T-helper 1 cell treated with Interleukin-12 subunit alpha and Interleukin-12 subunit beta and Interleukin-4 antibody, amounts not matched to agents 30 μg/mL and 1 μg/mL, for 36 hours (primary cell): ENCODE results near the gene COG3.

Experiments used
- H3K27ac Mint-ChIP-seq: one replicate; pipeline ENCODE4 v1.8.0; 2021; ENCODE audit warnings: mild to moderate bottlenecking, mixed read lengths
- H3K27me3 Mint-ChIP-seq: one replicate; pipeline ENCODE4 v1.8.0; 2021; ENCODE audit warnings: low read depth, mixed read lengths
- H3K36me3 Mint-ChIP-seq: one replicate; pipeline ENCODE4 v1.8.0; 2021; ENCODE audit warnings: low read depth, mixed read lengths
- H3K4me1 Mint-ChIP-seq: one replicate; pipeline ENCODE4 v1.8.0; 2021; ENCODE audit warnings: low read depth, mixed read lengths
- H3K4me3 Mint-ChIP-seq: one replicate; pipeline ENCODE4 v1.8.0; 2021; ENCODE audit warnings: mild to moderate bottlenecking, moderate library complexity, mixed read lengths
- H3K9me3 Mint-ChIP-seq: one replicate; pipeline ENCODE4 v1.8.0; 2021; ENCODE audit warnings: mixed read lengths

Gene COG3

GRCh38 chr13:45472171-45472705 lies 7.5 kb downstream of the COG3 start:
- Mint-ChIP-seq H3K9me3 (no peaks in the 10 kb centered on the region), H3K36me3 (peaks cover 17% of the 10 kb centered on the region), H3K27me3 (no peaks in the 10 kb centered on the region), H3K27ac (no peak overlapping the region), H3K4me3 (no peak overlapping the region), H3K4me1 (peaks cover 33% of the 10 kb centered on the region)

DNA sequence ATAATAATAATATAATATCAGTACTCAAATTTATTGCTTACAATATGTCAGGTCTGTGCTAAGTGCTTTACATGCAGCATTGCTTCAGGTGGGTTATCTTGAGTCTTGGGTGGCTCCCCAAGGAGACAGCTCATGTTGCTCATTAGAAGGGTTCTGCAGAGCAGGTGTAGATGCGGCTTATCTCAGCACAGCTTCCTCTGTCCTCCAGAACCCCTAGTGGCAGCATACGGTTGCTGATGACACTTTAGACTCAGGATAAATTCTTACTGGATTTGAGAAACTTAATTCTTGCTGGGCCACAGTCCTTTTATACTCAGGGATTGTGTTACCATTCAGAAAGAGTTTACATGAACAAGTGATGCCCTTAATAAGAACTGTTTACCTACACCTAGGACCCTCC lies 8.9 kb downstream of the COG3 start:
- H3K4me1 Mint-ChIP-seq: peaks cover 25% of the 10 kb centered on the region
- H3K27me3 Mint-ChIP-seq: no peaks in the 10 kb centered on the region
- H3K9me3 Mint-ChIP-seq: no peaks in the 10 kb centered on the region
- peaks cover 20% of the 10 kb centered on the region for H3K36me3 Mint-ChIP-seq
- no peak overlapping the region for H3K27ac Mint-ChIP-seq
- H3K4me3 Mint-ChIP-seq: no peak overlapping the region

GRCh38 chr13:45474584-45475454 lies 10.1 kb downstream of the COG3 start:
- Mint-ChIP-seq H3K9me3 (no peaks in the 10 kb centered on the region), H3K36me3 (peaks cover 24% of the 10 kb centered on the region), H3K4me3 (no peak overlapping the region), H3K27ac (no peak overlapping the region), H3K27me3 (no peaks in the 10 kb centered on the region), H3K4me1 (peaks cover 18% of the 10 kb centered on the region)

- no peaks in the 10 kb centered on the region for H3K9me3 Mint-ChIP-seq
- no peaks in the 10 kb centered on the region for H3K27me3 Mint-ChIP-seq
- peaks cover 7% of the 10 kb centered on the region for H3K4me1 Mint-ChIP-seq
- no peak overlapping the region for H3K4me3 Mint-ChIP-seq
- no peak overlapping the region for H3K27ac Mint-ChIP-seq
- peaks cover 31% of the 10 kb centered on the region for H3K36me3 Mint-ChIP-seq
Observed at GRCh38 chr13:45479661-45480060, 14.9 kb downstream of the COG3 start.

DNA sequence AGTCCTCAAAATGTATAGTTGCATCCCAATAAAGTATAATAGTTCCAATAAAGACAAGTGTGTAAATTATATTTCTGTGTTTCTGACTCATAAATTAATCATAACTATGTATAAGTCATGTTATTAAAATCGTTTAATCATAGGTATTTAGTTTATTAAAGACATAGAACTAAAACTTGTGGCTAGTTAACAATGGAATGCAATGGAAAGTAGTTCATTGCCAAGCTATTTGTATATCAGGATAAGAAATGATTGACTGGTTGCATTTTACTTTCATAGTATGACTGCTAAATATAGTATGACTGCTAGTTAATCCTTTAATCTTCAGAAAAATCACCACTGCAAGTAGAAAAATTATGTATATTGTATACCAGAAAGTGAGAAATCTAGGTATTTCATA lies 16.9 kb downstream of the COG3 start:
- peaks cover 32% of the 10 kb centered on the region for H3K36me3 Mint-ChIP-seq
- H3K9me3 Mint-ChIP-seq: no peaks in the 10 kb centered on the region
- H3K27ac Mint-ChIP-seq: no peak overlapping the region
- H3K27me3 Mint-ChIP-seq: no peaks in the 10 kb centered on the region
- no peak overlapping the region for H3K4me3 Mint-ChIP-seq
- peaks cover 3% of the 10 kb centered on the region for H3K4me1 Mint-ChIP-seq

GRCh38 chr13:45482571-45483173 lies 17.9 kb downstream of the COG3 start:
- Mint-ChIP-seq H3K27ac (no peak overlapping the region), H3K4me1 (peaks cover 3% of the 10 kb centered on the region), H3K27me3 (no peaks in the 10 kb centered on the region)

GRCh38 chr13:45487604-45488003 lies 22.9 kb downstream of the COG3 start:
- Mint-ChIP-seq H3K36me3 (peaks cover 37% of the 10 kb centered on the region), H3K27me3 (no peaks in the 10 kb centered on the region), H3K4me1 (no peaks in the 10 kb centered on the region), H3K9me3 (no peaks in the 10 kb centered on the region), H3K27ac (no peak overlapping the region), H3K4me3 (no peak overlapping the region)

More at GRCh38 chr13:45482571-45483173, 17.9 kb downstream of the COG3 start:
- no peak overlapping the region for H3K4me3 Mint-ChIP-seq
- no peaks in the 10 kb centered on the region for H3K9me3 Mint-ChIP-seq
- H3K36me3 Mint-ChIP-seq: peaks cover 37% of the 10 kb centered on the region

DNA sequence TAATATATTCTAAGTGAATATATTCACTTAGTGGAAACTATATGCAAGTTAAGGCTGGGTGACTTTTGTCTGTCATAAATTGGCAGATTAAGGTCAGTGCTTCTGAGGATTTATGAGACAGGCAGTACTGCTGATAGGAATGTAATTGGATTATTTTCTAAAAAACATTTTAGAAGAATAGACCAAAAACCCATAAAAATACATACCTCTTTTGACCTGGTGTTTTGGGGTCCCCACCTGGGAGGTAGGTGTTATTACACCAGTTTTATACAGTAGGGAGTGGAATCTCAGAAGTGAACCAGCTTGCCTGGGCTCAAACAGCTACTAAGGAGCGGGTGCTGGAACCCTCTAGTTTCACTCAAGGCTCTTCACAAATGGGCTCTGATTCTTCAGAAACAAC lies 25.3 kb downstream of the COG3 start:
- Mint-ChIP-seq H3K27ac (no peak overlapping the region), H3K36me3 (peaks cover 27% of the 10 kb centered on the region), H3K4me1 (no peaks in the 10 kb centered on the region), H3K9me3 (no peaks in the 10 kb centered on the region), H3K4me3 (no peak overlapping the region), H3K27me3 (no peaks in the 10 kb centered on the region)

DNA sequence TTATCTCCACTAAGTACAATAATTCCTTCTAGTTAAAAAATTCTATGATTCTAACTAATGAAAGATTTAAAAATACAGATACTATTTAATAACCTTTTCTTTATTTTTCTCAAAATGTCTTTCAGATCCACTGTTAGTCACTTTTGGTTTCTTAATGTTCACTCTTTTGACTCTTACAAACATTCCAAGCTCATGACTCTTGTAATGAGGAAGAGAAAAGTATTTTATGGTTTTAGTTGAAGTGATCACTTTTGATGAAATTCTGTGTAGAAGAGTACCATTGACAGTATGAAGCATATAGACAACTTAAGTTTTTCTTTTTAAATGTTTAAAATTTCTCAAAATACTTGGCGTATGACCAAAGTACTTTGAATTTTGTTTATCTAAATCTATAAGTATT lies 27.8 kb downstream of the COG3 start:
- Mint-ChIP-seq H3K36me3 (peaks cover 23% of the 10 kb centered on the region), H3K4me3 (no peak overlapping the region), H3K4me1 (no peaks in the 10 kb centered on the region), H3K27ac (no peak overlapping the region), H3K27me3 (no peaks in the 10 kb centered on the region), H3K9me3 (no peaks in the 10 kb centered on the region)

DNA sequence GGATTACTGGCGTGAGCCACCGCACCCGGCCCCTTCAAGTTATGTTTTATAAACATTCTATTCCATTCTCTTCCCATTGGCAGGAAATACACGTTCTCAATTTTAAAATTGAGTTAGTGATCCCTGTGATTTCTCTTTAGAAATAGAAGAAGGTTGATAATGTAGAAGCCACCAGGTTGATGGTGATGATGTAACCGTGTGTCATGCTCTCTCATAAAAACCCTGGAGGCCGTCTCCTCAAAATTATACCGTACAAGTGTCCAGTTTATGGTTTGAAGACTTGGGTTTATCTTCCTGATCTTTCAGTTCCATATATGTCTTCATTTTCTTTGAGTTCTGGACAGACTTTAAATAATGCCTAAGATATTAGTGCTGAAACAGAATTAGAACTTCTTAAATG lies 32.2 kb downstream of the COG3 start:
- Mint-ChIP-seq H3K27ac (no peak overlapping the region), H3K9me3 (no peaks in the 10 kb centered on the region), H3K4me3 (no peak overlapping the region), H3K4me1 (peaks cover 9% of the 10 kb centered on the region), H3K36me3 (peaks cover 31% of the 10 kb centered on the region), H3K27me3 (no peaks in the 10 kb centered on the region)

DNA sequence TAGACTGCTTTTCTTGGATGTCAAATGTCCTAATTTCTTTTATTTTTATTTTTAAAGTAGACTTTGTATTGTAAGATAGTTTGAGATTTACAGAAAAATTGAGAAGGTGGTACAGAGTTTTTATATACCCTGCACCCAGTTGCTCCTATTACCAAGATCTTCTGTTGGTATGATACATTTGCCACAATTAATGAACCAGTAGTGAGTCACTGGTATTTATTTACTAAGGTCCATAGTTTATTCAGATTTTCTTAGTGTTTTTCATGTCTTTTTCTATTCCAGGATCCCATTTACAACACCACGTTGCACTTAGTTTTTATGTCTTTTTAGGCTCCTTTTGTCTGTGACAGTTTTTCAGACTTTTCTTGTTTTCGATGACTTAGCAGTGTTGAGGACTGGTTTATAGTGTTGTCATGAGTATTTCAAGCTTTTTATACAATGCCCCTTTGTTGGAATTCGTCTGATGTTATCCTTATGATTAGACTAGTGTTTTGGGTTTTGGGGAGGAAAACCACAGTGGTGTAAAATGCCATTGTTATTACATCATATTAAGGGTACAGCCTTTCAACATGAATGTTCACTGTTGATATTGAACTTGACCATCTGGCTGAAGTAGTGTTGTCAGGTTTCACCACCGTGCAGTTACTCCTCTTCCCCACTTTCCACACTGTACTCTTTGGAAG lies 35.9 kb downstream of the COG3 start:
- peaks cover 43% of the 10 kb centered on the region for H3K36me3 Mint-ChIP-seq

DNA sequence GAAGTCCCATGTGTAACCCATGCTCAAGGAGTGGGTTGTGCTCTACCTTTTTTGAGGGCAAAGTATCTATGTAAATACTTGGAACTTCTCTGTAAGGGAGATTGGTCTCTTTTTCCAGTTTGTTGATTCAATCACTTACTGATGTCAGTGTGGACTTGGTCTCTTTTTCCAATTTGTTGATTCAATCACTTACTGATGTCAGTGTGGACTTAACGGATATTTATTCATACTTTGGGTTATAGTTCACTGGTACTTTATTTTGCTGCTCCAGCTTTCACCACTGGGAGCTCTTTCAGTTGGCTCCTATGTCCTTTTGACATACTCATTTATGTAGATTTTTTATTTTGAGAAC lies 36.4 kb downstream of the COG3 start:
- no peaks in the 10 kb centered on the region for H3K9me3 Mint-ChIP-seq
- no peak overlapping the region for H3K27ac Mint-ChIP-seq
- no peaks in the 10 kb centered on the region for H3K27me3 Mint-ChIP-seq
- peaks cover 45% of the 10 kb centered on the region for H3K36me3 Mint-ChIP-seq
- H3K4me1 Mint-ChIP-seq: peaks cover 9% of the 10 kb centered on the region
- H3K4me3 Mint-ChIP-seq: no peak overlapping the region

More for the DNA sequence above, 35.9 kb downstream of the COG3 start:
- H3K27me3 Mint-ChIP-seq: no peaks in the 10 kb centered on the region
- no peaks in the 10 kb centered on the region for H3K9me3 Mint-ChIP-seq
- peaks cover 9% of the 10 kb centered on the region for H3K4me1 Mint-ChIP-seq
- H3K27ac Mint-ChIP-seq: no peak overlapping the region
- H3K4me3 Mint-ChIP-seq: no peak overlapping the region

DNA sequence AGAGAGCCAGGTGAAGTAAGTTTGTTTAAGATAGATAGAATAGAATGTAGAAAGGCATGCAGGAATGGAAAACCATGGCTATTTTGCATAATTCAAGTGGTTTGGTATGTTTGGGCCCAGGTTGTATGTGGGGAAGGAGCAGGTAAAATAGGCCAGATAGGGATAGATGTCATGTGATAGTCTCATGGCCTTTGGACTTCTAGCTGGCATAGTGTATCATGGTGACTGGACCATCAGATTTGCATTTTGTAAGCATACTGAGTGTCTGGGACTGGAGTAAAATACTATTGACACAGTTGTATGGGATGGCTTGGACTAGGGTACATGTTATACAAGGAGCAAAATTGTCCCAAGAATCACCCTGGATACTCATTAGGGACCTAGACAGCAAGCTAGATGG lies 38.9 kb downstream of the COG3 start:
- Mint-ChIP-seq H3K36me3 (peaks cover 44% of the 10 kb centered on the region), H3K4me3 (no peak overlapping the region), H3K4me1 (peaks cover 9% of the 10 kb centered on the region), H3K9me3 (no peaks in the 10 kb centered on the region), H3K27me3 (no peaks in the 10 kb centered on the region), H3K27ac (no peak overlapping the region)

GRCh38 chr13:45506811-45507210 lies 42.1 kb downstream of the COG3 start:
- Mint-ChIP-seq H3K4me3 (no peak overlapping the region), H3K9me3 (no peaks in the 10 kb centered on the region), H3K27me3 (no peaks in the 10 kb centered on the region), H3K27ac (no peak overlapping the region), H3K4me1 (no peaks in the 10 kb centered on the region), H3K36me3 (peaks cover 44% of the 10 kb centered on the region)

DNA sequence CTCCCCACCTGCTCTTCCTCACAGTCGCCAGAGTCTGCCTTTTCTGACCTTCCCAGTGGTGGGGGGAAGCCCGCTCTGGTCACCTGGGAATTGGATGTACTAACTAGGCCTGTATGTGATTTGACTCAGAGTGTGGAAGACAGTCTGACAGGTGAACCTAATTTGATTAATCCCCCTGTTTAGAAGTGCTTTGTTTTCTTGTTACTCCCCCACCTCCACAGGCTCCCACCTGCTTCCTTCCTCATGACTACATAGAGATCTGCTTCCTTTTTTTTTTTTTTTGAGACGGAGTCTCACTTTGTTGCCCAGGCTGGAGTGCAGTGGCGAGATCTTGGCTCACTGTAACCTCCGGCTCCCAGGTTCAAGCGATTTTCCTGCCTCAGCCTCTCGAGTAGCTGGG lies 44.0 kb downstream of the COG3 start:
- peaks cover 35% of the 10 kb centered on the region for H3K36me3 Mint-ChIP-seq
- H3K4me3 Mint-ChIP-seq: no peak overlapping the region
- H3K27ac Mint-ChIP-seq: no peak overlapping the region

More for the DNA sequence above, 44.0 kb downstream of the COG3 start:
- H3K27me3 Mint-ChIP-seq: no peaks in the 10 kb centered on the region
- H3K9me3 Mint-ChIP-seq: no peaks in the 10 kb centered on the region
- H3K4me1 Mint-ChIP-seq: no peaks in the 10 kb centered on the region
